Ascending aorta (tissue), 2 donors: ENCODE results near the gene CPA1. TPM values are rescaled to one million over a fixed set of nuclear protein-coding genes. Genes with fewer than 3 reads are reported as not detected.

Source experiments
- DNase-seq, 2 donors: peaks; one replicate each; pipeline ENCODE4 v3.0.0-alpha.2; 2019; ENCODE audit warnings: low spot score in 2 of 2
- H3K27ac ChIP-seq, 2 donors: fragments of 200-600 bp; sonication (generic); one replicate each; pipeline ENCODE4 v1.5.1; 2016 to 2017; ENCODE audit warnings: mild to moderate bottlenecking in 1 of 2
- H3K27me3 ChIP-seq: fragments of 200-600 bp; sonication (generic); one replicate; pipeline ENCODE4 v1.5.1; 2017
- H3K36me3 ChIP-seq, 2 donors: fragments of 200-600 bp; sonication (generic); one replicate each; pipeline ENCODE4 v1.5.1; 2016
- H3K4me1 ChIP-seq, 2 donors: fragments of 200-600 bp; sonication (generic); one replicate each; pipeline ENCODE4 v1.5.1; 2016 to 2017; ENCODE audit warnings: mild to moderate bottlenecking in 1 of 2
- H3K4me3 ChIP-seq, 2 donors: fragments of 200-600 bp; sonication (generic); one replicate each; pipeline ENCODE4 v1.5.1; 2016 to 2017; ENCODE audit warnings: mild to moderate bottlenecking in 1 of 2
- H3K9me3 ChIP-seq, 2 donors: fragments of 200-600 bp; sonication (generic); one replicate each; pipeline ENCODE4 v1.5.1; 2016
- intact Hi-C: fragments of 100-400 bp; cut with DNase I; formaldehyde crosslinking; loops from one replicate; pipeline ENCODE4 v1.15.1; 2023
- total RNA-seq: library from RNA; depleted of rRNA; stranded (reverse); fragments of >200 nt; gene quantifications from one replicate; pipeline ENCODE4 v1.1.0, GENCODE V29; 2016
- TF ChIP-seq, protein P1 (sequence below), 3 experiments: fragments of 200-600 bp in 2 of 3; fragments of 450-650 bp in 1 of 3; sonication (generic) in 2 of 3; IDR thresholded peaks; one replicate each; pipeline ENCODE4 v1.5.1; 2016 to 2019; ENCODE audit warnings: antibody characterized with exemption in 3 of 3, mild to moderate bottlenecking in 1 of 3, moderate library complexity in 1 of 3

CPA1 gene
- total RNA-seq, 1 donor from 2014 or later = not detected

- H3K36me3 ChIP-seq = no peaks in the 10 kb centered on the region
- no peaks in the 10 kb centered on the region for H3K27me3 ChIP-seq
- no peak overlapping the region for H3K27ac ChIP-seq
- H3K4me1 ChIP-seq = no peaks in the 10 kb centered on the region
- H3K9me3 ChIP-seq = no peaks in the 10 kb centered on the region
- no peak for DNase-seq
- intact Hi-C loops = no loop called here
- H3K4me3 ChIP-seq = no peak overlapping the region
- TF ChIP-seq, protein P1, sequence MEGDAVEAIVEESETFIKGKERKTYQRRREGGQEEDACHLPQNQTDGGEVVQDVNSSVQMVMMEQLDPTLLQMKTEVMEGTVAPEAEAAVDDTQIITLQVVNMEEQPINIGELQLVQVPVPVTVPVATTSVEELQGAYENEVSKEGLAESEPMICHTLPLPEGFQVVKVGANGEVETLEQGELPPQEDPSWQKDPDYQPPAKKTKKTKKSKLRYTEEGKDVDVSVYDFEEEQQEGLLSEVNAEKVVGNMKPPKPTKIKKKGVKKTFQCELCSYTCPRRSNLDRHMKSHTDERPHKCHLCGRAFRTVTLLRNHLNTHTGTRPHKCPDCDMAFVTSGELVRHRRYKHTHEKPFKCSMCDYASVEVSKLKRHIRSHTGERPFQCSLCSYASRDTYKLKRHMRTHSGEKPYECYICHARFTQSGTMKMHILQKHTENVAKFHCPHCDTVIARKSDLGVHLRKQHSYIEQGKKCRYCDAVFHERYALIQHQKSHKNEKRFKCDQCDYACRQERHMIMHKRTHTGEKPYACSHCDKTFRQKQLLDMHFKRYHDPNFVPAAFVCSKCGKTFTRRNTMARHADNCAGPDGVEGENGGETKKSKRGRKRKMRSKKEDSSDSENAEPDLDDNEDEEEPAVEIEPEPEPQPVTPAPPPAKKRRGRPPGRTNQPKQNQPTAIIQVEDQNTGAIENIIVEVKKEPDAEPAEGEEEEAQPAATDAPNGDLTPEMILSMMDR (IDR thresholded peaks at IDR 0.05) = no peak
Measured at GRCh38 chr7:130345725-130346124, 34.6 kb upstream of the CPA1 start.

DNA sequence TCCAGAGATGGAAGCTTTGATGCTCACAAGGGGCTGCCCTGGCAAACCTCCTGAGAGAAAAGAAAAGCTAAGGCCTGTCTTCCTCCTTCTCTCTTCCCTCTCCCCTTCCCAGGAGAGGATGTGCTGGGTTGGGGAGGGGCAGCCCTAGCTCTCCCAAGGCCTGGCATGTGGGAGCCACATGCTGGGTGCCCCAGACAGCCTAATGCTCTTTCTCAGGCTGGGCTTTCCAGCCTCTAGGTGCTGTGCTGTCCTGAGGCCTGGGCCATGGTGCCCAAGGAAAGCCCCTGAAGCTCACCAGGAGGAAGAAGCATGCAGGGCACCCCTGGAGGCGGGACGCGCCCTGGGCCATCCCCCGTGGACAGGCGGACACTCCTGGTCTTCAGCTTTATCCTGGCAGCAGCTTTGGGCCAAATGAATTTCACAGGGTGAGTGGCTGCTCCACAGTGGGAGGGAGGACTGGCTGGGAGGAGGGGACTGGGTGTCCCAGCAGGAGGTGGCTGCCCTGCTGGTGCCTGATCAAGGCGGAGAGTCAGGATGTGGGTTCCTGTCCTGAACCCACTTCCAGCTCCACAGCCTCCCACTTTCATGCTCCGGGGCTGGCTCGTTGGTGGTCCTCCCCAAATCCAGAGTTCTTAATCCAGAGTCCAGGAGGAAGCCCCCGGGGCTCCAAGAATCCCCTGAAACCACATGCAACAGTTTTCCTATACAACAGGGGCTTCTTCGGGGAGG is 34.0 kb upstream of the CPA1 start:
- Histone ChIP-seq H3K27ac (no peak overlapping the region), H3K36me3 (no peaks in the 10 kb centered on the region), H3K27me3 (no peaks in the 10 kb centered on the region), H3K4me1 (no peaks in the 10 kb centered on the region), H3K4me3 (no peak overlapping the region), H3K9me3 (no peaks in the 10 kb centered on the region)
- DNase-seq = no peak
- intact Hi-C loops = no loop called here
- TF ChIP-seq, protein P1 (IDR thresholded peaks at IDR 0.05) = no peak

GRCh38 chr7:130346941-130347340 is 33.4 kb upstream of the CPA1 start:
- Histone ChIP-seq H3K4me3 (no peak overlapping the region), H3K4me1 (no peaks in the 10 kb centered on the region), H3K27me3 (no peaks in the 10 kb centered on the region), H3K9me3 (no peaks in the 10 kb centered on the region), H3K27ac (no peak overlapping the region), H3K36me3 (no peaks in the 10 kb centered on the region)
- intact Hi-C loops = no loop called here
- TF ChIP-seq, protein P1 (IDR thresholded peaks at IDR 0.05) = no peak
- no peak for DNase-seq

DNA sequence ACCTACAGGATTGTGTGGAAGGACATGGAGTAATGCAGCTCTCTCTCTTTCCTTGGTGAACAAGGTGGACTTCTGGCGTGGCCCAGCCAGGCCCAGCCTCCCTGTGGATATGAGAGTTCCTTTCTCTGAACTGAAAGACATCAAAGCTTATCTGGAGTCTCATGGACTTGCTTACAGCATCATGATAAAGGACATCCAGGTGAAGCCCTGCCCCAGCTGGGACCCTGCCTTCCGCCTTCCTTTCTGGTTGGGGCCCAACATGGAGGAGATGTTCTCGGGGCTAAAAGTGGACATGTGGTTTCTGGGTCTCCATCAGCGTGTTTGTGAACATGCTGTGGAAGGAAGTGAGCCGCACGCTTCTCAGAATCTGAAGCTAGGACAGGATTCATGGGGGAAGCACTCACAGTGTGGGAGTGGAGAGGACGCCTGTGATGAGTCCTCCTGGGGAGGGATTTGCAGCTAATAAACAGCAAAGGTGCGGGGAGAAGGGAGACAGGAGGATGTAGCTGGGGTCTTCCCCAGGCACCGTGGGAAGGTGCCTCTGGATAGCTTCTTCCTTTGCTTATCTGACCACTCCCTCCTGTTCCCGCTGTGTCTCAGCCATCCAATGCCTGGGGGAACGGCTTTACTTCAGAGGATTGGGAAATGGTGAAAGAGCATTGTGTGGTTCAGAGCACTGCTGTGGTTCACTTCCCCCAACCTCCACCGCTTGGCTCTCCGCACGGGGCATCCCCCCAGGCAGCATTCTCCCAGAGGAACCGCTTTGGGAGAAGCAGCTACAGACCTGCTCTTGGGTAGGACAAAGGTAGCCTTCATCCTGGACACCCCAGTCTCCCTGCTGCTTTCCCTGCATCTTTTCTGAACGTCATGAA is 30.1 kb upstream of the CPA1 start:
- TF ChIP-seq, protein P1 (IDR thresholded peaks at IDR 0.05) = no peak
- Histone ChIP-seq H3K27me3 (no peaks in the 10 kb centered on the region), H3K36me3 (no peaks in the 10 kb centered on the region), H3K4me1 (peaks cover 0 to 11% of the 10 kb centered on the region in 2 donors), H3K4me3 (no peak overlapping the region), H3K9me3 (no peaks in the 10 kb centered on the region), H3K27ac (no peak overlapping the region)
- intact Hi-C loops = loop anchor here (5.0 to 10.0 kb wide), 2 partner anchors 55 to 92 kb away; partner anchors contain the start of genes CEP41 and CPA4
- no peak for DNase-seq

DNA sequence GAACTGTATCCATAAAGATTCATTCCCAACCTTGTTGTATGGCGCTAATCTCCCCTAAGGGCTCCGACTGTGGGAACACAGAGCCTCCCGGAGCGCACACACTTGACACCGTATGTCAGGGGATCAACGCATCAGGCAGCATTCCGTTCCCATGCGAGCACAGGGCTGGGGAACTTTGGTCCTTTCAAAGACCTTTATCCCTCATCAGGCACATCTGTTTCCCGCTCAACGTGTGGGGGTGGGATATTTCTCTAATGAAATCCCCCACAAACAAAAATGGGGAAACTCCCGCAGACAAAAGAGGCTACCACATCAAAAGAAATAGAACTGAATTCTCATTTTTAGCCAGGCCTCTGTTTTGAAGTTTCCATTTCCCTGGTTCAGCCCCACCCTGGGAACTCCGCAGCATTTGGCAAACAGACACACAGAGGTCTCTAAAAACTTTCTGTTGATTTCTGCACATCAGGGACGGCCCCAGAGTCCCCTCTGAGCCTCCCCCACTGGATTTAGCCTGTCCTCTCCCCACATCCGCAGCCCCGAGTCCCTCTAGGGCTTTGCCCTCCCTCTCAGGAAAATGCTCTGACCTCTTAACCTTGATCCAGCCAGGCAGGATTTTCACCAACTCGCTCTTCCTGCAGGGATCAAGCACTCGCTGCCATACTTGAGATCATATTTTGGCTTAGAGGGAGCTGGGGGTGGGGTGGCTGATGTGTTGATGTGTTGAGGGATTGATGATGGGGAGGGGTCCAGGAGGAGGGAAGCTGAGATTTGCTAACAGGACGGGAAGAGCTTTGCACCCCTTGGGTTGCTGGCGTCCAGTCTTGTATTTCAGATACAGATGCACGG is 29.1 kb upstream of the CPA1 start:
- no peak overlapping the region for H3K4me3 ChIP-seq
- no peaks in the 10 kb centered on the region for H3K36me3 ChIP-seq
- no peak overlapping the region for H3K27ac ChIP-seq
- TF ChIP-seq, protein P1 (IDR thresholded peaks at IDR 0.05) = no peak
- intact Hi-C loops = loop anchor here (5.0 to 10.0 kb wide), 2 partner anchors 56 to 91 kb away; partner anchors contain the start of genes CEP41 and CPA4
- no peaks in the 10 kb centered on the region for H3K9me3 ChIP-seq
- no peaks in the 10 kb centered on the region for H3K27me3 ChIP-seq
- no peak for DNase-seq
- peaks cover 2 to 14% of the 10 kb centered on the region in 2 donors for H3K4me1 ChIP-seq
